Mesenchymal stem cell (in vitro differentiated cells and primary cell): Measurements from ENCODE around the gene KCNQ2.

ENCODE experiments used
- DNase-seq: peaks from one replicate; pipeline ENCODE4 v3.0.0-alpha.2; 2013
- H2AFZ ChIP-seq: one replicate; pipeline ENCODE4 v1.6.1; 2013; ENCODE audit warnings: low read depth, mild to moderate bottlenecking, control low read depth, inconsistent platforms, low read length, moderate library complexity
- H2AK5ac ChIP-seq: 2 replicates; pipeline ENCODE4 v1.6.1; 2013; ENCODE audit warnings: low read length, moderate library complexity, mild to moderate bottlenecking, inconsistent platforms; ENCODE audit not compliant: severe bottlenecking
- H2BK120ac ChIP-seq: one replicate; pipeline ENCODE4 v1.6.1; 2013; ENCODE audit warnings: low read depth, mild to moderate bottlenecking, inconsistent platforms, low read length, moderate library complexity
- H2BK12ac ChIP-seq, 2 experiments: one replicate each; pipeline ENCODE4 v1.6.1; 2013; ENCODE audit warnings: inconsistent platforms in 2 of 2, low read length in 2 of 2, mild to moderate bottlenecking in 2 of 2, moderate library complexity in 2 of 2, control low read depth in 1 of 2
- H2BK15ac ChIP-seq: one replicate; pipeline ENCODE4 v1.6.1; 2013; ENCODE audit warnings: mild to moderate bottlenecking, low read depth, inconsistent platforms; ENCODE audit not compliant: poor library complexity, severe bottlenecking
- H2BK5ac ChIP-seq: 2 replicates; pipeline ENCODE4 v1.6.1; 2013; ENCODE audit warnings: low read depth, mild to moderate bottlenecking, low read length, control low read depth, inconsistent platforms; ENCODE audit not compliant: poor library complexity, severe bottlenecking
- H3K14ac ChIP-seq, 2 experiments: one replicate each; pipeline ENCODE4 v1.6.1; 2013; ENCODE audit warnings: inconsistent platforms in 2 of 2, low read length in 2 of 2, control low read depth in 1 of 2, mild to moderate bottlenecking in 1 of 2, moderate library complexity in 1 of 2
- H3K18ac ChIP-seq, 2 experiments: one replicate each; pipeline ENCODE4 v1.6.1; 2013; ENCODE audit warnings: inconsistent platforms in 2 of 2, low read length in 2 of 2, control low read depth in 1 of 2, low read depth in 1 of 2, mild to moderate bottlenecking in 1 of 2
- H3K23ac ChIP-seq, 2 experiments: one replicate each; pipeline ENCODE4 v1.6.1; 2013; ENCODE audit warnings: inconsistent platforms in 2 of 2, low read length in 2 of 2, mild to moderate bottlenecking in 2 of 2, moderate library complexity in 2 of 2, control low read depth in 1 of 2
- H3K27ac ChIP-seq: 2 replicates; pipeline ENCODE4 v1.5.1; 2013; ENCODE audit warnings: mild to moderate bottlenecking, moderate library complexity, low read length, control low read depth, inconsistent platforms; ENCODE audit not compliant: poor library complexity, severe bottlenecking
- H3K27me3 ChIP-seq, 2 experiments: 2 replicates each; pipeline versions ENCODE4 v1.6.1 to v1.7.0; 2013; ENCODE audit warnings: low read length in 2 of 2, mild to moderate bottlenecking in 2 of 2, moderate library complexity in 2 of 2, control low read depth in 1 of 2, inconsistent platforms in 1 of 2; ENCODE audit not compliant: control insufficient read depth in 1 of 2, insufficient read depth in 1 of 2
- H3K36me3 ChIP-seq, 2 experiments: 2 replicates each; pipeline versions ENCODE4 v1.6.1 to v1.7.0; 2013; ENCODE audit warnings: low read length in 2 of 2, control low read depth in 1 of 2, inconsistent platforms in 1 of 2, low read depth in 1 of 2, mild to moderate bottlenecking in 1 of 2; ENCODE audit not compliant: insufficient read depth in 2 of 2, control insufficient read depth in 1 of 2
- H3K4ac ChIP-seq, 2 experiments: one replicate each; pipeline ENCODE4 v1.6.1; 2013; ENCODE audit warnings: inconsistent platforms in 2 of 2, low read length in 2 of 2, mild to moderate bottlenecking in 2 of 2, moderate library complexity in 2 of 2, control low read depth in 1 of 2, low read depth in 1 of 2
- H3K4me1 ChIP-seq: 2 replicates; pipeline ENCODE4 v1.6.1; 2013; ENCODE audit warnings: low read depth, low read length, control low read depth; ENCODE audit not compliant: control insufficient read depth, insufficient read depth
- H3K4me2 ChIP-seq: 2 replicates; pipeline ENCODE4 v1.6.1; 2013; ENCODE audit warnings: low read length, mild to moderate bottlenecking, inconsistent platforms; ENCODE audit not compliant: poor library complexity, severe bottlenecking
- H3K4me3 ChIP-seq, 2 experiments: 2 replicates each; pipeline versions ENCODE4 v1.5.1 to v1.7.0; 2013; ENCODE audit warnings: low read length in 2 of 2, mild to moderate bottlenecking in 2 of 2, control low read depth in 1 of 2, low read depth in 1 of 2; ENCODE audit not compliant: insufficient read depth in 1 of 2
- H3K79me1 ChIP-seq: replicated peaks from 2 replicates; pipeline ENCODE4 v1.6.1; 2013; ENCODE audit warnings: mild to moderate bottlenecking, control low read depth, low read length, inconsistent platforms; ENCODE audit not compliant: poor library complexity, severe bottlenecking
- H3K9ac ChIP-seq: 2 replicates; pipeline ENCODE4 v1.7.0; 2013; ENCODE audit warnings: mild to moderate bottlenecking, low read length, moderate library complexity
- H3K9me3 ChIP-seq: 2 replicates; pipeline ENCODE4 v1.7.0; 2013; ENCODE audit warnings: mild to moderate bottlenecking, low read length; ENCODE audit not compliant: control insufficient read depth
- H4K8ac ChIP-seq: one replicate; pipeline ENCODE4 v1.6.1; 2013; ENCODE audit warnings: inconsistent platforms, mild to moderate bottlenecking, low read length, moderate library complexity
- H4K91ac ChIP-seq: one replicate; pipeline ENCODE4 v1.6.1; 2013; ENCODE audit warnings: mild to moderate bottlenecking, low read length, inconsistent platforms
- WGBS: methylation state at CpG from one replicate; pipeline ENCODE4 v1.1.7; 2013; ENCODE audit warnings: mixed read lengths; 5-methylcytosine and 5-hydroxymethylcytosine counted together

Gene KCNQ2

DNA sequence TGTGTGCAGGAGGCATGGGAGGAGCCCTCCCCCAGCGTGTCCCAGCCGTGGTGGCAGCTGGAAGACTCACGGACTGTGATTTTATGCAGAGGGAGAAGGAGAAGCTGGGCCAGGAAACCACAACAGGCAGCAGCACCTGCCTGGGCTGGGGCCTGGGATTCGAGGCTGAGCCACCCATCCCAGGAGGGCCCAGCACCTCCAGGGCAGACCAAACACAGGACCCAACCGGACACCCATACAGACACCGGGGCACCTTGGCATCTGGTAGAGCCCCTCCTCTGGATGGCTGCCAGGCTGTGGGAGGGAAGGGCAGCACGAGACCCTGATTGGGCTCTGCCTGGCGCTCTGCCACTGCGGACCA is 69.6 kb downstream of the KCNQ2 start:
- no peak overlapping the region for H2BK5ac ChIP-seq
- no peaks in the 10 kb centered on the region for H3K36me3 ChIP-seq
- H4K8ac ChIP-seq, result no peak overlapping the region
- no peak overlapping the region for H3K14ac ChIP-seq
- H3K4me1 ChIP-seq, result peaks cover 4% of the 10 kb centered on the region
- H2BK12ac ChIP-seq, result no peak overlapping the region
- no peak overlapping the region for H3K23ac ChIP-seq
- H2BK15ac ChIP-seq, result no peak overlapping the region
- H2AK5ac ChIP-seq, result no peak overlapping the region
- H3K4ac ChIP-seq, result no peak overlapping the region
- no peak overlapping the region for H4K91ac ChIP-seq
- H3K4me2 ChIP-seq, result no peak overlapping the region
- no peaks in the 10 kb centered on the region for H3K9me3 ChIP-seq
- H3K27ac ChIP-seq, result no peak overlapping the region
- 66% methylated on average over 9 of the region's 9 CpGs for WGBS
- H3K79me1 ChIP-seq, result no peaks in the 10 kb centered on the region
- no peak overlapping the region for H3K18ac ChIP-seq
- H2BK120ac ChIP-seq, result no peak overlapping the region
- H3K4me3 ChIP-seq, result no peak overlapping the region
- H2AFZ ChIP-seq, result no peak overlapping the region
- H3K27me3 ChIP-seq, result peaks cover 0 to 26% of the 10 kb centered on the region in 2 experiments
- DNase-seq, result no peak
- no peak overlapping the region for H3K9ac ChIP-seq

DNA sequence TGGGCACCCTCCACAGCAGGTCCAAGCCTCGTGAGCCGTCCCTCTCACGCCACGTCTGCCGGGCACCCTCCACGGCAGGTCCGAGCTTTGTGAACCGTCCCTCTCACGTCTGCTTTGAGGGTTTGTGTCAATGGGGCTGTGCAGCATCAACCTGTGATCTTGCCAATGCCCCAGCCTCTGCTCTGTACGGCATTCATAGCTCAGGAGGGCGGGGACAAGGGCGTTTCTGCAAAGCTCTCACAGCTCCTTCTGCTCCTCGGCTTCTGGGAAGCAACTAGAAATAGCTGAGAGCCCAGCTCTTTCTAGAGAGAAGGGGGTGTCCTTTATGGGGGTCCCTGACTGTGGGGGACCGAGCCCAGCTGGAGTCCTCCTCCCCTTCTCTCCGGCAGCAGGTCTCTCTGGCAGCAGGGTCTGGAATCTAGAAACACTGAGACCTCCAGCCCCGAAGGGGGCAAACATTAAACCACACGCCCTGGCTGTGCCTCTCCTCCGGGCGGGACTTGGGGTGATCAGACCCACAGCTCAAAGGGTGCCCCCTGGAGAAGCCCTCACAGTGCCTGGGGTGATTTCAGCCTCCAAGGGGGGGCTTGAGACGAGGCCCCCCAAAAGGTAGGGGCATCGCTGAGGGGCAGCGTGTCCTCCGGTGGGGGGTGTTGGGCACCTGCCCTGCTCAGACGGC is 70.1 kb downstream of the KCNQ2 start:
- Histone ChIP-seq H3K18ac (no peak overlapping the region), H2AFZ (no peak overlapping the region), H3K36me3 (no peaks in the 10 kb centered on the region), H3K14ac (no peak overlapping the region), H3K23ac (no peak overlapping the region), H4K91ac (no peak overlapping the region), H3K4me2 (no peak overlapping the region), H3K79me1 (no peaks in the 10 kb centered on the region), H2BK12ac (no peak overlapping the region), H2BK15ac (no peak overlapping the region), H4K8ac (no peak overlapping the region), H3K4ac (no peak overlapping the region), H2BK120ac (no peak overlapping the region), H3K9me3 (no peaks in the 10 kb centered on the region), H2AK5ac (no peak overlapping the region), H2BK5ac (no peak overlapping the region), H3K4me3 (no peak overlapping the region), H3K9ac (no peak overlapping the region), H3K27me3 (peaks cover 0 to 30% of the 10 kb centered on the region in 2 experiments), H3K4me1 (peaks cover 4% of the 10 kb centered on the region), H3K27ac (no peak overlapping the region)
- WGBS, result 77% methylated on average over 24 of the region's 24 CpGs
- no peak for DNase-seq

DNA sequence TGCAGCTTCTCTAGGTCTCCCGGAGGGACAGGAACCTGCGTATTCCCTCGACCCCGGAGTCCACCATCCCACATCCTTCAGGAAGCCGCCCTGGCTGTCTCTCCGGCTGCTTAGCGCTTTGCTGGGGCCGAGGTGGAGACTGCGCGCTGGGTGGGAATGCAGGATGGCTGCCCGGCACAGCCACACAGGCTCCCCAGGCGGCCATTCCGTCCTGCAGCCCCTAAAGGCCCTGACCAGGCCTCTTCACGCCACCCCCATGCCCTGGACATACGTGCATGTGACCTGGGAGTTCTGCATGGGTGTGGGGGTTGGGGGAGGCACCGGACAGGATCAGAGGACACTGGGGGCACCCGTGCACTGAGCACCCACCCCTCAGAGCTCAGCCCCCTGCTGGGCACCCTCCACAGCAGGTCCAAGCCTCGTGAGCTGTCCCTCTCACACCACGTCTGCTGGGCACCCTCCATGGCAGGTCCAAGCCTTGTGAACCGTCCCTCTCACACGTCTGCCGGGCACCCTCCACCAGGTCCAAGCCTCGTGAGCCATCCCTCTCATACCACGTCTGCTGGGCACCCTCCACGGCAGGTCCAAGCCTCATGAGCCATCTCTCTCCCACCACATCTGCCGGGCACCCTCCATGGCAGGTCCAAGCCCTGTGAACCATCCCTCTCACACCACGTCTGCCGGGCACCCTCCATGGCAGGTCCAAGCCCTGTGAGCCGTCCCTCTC is 70.9 kb downstream of the KCNQ2 start:
- 80% methylated on average over 27 of the region's 29 CpGs for WGBS
- Histone ChIP-seq H2BK5ac (no peak overlapping the region), H2BK12ac (no peak overlapping the region), H3K23ac (no peak overlapping the region), H3K9me3 (no peaks in the 10 kb centered on the region), H2AK5ac (no peak overlapping the region), H3K9ac (no peak overlapping the region), H4K8ac (no peak overlapping the region), H3K27me3 (peaks cover 0 to 34% of the 10 kb centered on the region in 2 experiments), H2BK120ac (no peak overlapping the region), H3K4me2 (no peak overlapping the region), H2BK15ac (no peak overlapping the region), H3K14ac (no peak overlapping the region), H3K4ac (no peak overlapping the region), H3K4me3 (no peak overlapping the region), H3K36me3 (no peaks in the 10 kb centered on the region), H3K79me1 (no peaks in the 10 kb centered on the region), H3K27ac (no peak overlapping the region), H2AFZ (no peak overlapping the region), H3K18ac (no peak overlapping the region), H3K4me1 (peaks cover 4% of the 10 kb centered on the region), H4K91ac (no peak overlapping the region)
- DNase-seq, result no peak

DNA sequence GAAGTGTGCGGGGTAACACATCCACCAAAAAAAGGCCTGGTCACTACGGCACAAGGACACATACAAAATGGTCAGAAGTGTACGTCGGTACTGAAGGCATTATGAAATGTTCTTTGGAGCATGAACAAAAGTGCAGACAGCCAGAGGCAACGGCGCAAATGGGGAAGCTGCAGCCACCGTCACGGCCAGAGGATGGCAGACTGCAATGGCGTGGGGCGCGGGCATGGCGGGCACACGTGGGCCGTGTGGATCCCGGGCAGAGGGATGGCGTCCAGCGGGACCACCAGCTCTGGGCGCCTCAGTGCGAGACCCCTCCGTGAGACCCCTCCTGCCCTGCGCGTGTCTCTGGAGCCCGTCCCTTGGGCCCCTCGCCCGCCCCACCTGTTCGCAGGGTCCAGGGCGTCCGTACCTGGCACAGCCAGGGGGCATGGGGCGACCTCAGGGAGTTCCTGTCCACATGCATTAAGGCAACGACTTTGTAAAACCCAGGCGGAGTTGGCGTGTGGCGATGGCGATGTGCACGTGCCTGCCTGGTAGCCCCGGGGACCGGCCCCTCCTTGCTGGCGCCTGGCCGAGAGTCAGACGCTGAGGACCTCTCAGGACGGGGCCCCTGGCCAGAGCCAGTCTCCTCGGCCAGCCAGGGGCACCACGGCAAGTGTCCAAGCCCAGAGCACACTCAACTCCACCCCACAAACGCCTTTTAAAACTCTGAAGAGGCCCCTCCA is 71.8 kb downstream of the KCNQ2 start:
- Histone ChIP-seq H3K4me3 (no peak overlapping the region), H4K8ac (no peak overlapping the region), H2BK120ac (no peak overlapping the region), H3K27me3 (peaks cover 0 to 39% of the 10 kb centered on the region in 2 experiments), H2BK5ac (no peak overlapping the region), H3K36me3 (no peaks in the 10 kb centered on the region), H3K4me1 (peaks cover 4% of the 10 kb centered on the region), H3K4me2 (no peak overlapping the region), H3K27ac (no peak overlapping the region), H2AFZ (no peak overlapping the region), H3K18ac (no peak overlapping the region), H2BK12ac (no peak overlapping the region), H3K9me3 (no peaks in the 10 kb centered on the region), H3K79me1 (no peaks in the 10 kb centered on the region), H3K14ac (no peak overlapping the region), H4K91ac (no peak overlapping the region), H2BK15ac (no peak overlapping the region), H3K9ac (no peak overlapping the region), H3K23ac (no peak overlapping the region), H3K4ac (no peak overlapping the region), H2AK5ac (no peak overlapping the region)
- WGBS, result 90% methylated on average over 44 of the region's 44 CpGs
- no peak for DNase-seq
